Measurements from ENCODE around the gene AADACL3.
"Not testable (repeated sequence)": the region's sequence is repeated elsewhere in the genome, so short reads cannot be mapped to it uniquely, and the experiment has no call there.

AADACL3 gene, protein sequence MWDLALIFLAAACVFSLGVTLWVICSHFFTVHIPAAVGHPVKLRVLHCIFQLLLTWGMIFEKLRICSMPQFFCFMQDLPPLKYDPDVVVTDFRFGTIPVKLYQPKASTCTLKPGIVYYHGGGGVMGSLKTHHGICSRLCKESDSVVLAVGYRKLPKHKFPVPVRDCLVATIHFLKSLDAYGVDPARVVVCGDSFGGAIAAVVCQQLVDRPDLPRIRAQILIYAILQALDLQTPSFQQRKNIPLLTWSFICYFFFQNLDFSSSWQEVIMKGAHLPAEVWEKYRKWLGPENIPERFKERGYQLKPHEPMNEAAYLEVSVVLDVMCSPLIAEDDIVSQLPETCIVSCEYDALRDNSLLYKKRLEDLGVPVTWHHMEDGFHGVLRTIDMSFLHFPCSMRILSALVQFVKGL

DNA sequence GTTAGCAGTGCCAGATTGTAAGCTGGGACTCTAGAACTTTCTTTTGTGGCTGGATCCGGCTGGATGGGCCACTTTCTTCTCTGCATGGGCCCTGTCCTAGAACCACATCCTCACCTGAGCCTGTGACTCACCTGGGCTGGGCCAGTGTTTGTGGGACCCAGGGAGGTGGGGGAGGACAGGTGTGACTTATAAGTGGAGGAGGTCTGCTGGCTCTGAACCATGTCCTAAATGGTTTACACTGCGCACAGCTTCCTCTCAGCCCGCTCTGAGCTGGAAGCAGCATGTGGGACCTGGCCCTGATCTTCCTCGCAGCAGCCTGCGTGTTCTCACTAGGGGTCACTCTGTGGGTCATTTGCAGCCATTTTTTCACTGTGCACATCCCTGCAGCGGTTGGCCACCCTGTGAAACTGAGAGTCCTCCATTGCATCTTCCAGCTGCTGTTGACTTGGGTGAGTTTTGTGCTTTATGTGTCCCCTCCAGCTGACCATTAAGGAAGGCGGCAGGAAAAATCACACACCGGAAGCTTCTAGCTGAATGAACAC is at the start of gene AADACL3:
Gene AADACL3 (plus strand): TSS at position 215 of the 542 bp plus-strand sequence. CDS start 67 bp downstream, at position 282.
- no peak for DNase-seq (ENCODE audit: low spot score)

DNA sequence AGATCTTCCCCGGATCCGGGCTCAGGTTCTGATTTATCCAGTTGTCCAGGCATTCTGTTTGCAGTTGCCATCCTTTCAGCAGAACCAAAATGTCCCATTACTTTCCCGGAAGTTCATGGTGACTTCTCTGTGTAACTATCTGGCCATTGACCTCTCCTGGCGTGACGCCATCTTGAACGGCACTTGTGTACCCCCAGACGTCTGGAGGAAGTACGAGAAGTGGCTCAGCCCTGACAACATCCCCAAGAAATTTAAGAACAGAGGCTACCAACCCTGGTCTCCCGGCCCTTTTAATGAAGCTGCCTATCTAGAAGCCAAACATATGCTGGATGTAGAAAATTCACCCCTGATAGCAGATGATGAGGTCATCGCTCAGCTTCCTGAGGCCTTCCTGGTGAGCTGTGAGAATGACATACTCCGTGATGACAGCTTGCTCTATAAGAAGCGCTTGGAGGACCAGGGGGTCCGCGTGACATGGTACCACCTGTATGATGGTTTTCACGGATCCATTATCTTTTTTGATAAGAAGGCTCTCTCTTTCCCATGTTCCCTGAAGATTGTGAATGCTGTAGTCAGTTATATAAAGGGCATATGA is 49.7 kb upstream of the AADACL3 start:
- no peak for DNase-seq (ENCODE audit: low spot score)

DNA sequence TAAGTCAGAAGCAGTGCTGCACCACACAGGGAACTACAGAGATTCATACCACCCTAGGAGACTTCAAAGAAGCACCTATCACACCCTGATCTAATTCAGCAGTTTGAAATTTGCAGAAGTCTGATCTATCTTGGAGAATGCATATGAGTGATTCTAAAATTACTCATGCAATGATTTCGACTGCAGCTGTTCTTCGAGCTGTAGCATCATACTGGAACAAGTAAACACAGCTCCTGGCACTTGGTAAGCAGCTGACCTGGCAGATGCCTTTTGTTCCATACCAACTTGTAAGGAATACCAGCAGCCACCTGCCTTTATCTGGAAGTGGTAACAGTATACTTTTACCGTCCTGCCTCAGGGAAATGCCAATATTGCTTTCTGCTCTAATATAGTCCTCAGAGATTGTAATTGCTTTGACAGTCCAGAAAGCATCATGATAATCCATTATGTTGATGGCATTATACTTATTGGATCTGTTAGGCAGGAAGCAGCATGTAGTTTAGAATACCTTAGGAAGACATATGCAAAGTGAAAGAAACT is 46.3 kb upstream of the AADACL3 start:
- DNase-seq (ENCODE audit: low spot score) = no peak

DNA sequence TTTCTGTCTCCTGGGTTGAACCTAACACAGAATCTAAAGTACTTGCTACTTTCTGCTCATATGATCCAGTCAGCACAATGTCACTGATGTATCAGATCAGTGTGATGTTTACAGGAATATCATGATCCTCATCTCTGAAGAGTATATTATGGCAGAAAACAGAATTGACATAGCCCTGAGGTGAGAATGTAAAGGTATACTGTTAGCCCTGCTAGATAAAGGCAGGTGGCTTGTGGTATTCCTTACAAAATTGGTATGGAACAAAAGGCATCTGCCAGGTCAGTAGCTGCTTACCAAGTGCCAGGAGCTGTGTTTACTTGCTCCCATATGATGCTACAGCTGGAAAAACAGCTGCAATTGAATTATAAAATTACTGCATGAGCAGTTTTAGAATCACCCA is 41.6 kb upstream of the AADACL3 start:
- DNase-seq (ENCODE audit: low spot score) = no peak

DNA sequence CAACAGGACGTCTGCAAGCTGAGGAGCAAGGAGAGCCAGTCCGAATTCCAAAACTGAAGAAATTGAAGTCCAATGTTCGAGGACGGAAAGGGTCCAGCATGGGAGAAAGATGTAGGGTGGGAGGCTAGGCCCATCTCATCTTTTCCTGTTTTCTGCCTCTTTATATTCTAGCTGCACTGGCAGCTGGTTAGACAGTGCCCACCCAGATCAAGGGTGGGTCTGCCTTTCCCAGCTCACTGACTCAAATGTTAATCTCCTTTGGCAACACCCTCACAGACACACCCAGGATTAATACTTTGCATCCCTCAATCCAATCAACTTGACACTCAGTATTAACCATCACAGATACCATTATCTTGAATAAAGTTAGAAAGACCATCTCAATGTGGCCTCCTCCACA is 39.8 kb upstream of the AADACL3 start:
- not testable (repeated sequence) for DNase-seq (ENCODE audit: low spot score)

DNA sequence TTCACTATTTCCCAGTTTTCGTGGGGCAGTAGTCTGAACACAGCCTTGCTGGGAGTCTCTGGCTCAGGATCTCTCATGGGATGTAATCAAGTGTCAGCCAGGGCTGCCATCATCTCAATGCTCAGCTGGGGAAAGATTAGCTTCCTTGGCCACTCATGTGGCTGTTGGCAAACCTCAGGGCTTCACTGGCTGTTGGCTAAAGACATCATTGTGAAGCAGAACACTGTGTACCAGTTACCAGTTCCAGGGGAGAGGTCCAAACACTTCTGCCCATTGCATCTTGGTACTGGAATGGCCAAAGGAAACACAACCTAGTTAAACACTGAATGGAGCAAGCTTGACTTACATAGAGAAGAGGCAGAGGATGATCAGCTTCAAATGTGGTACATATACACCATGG is 38.3 kb upstream of the AADACL3 start:
- DNase-seq (ENCODE audit: low spot score) = no peak

DNA sequence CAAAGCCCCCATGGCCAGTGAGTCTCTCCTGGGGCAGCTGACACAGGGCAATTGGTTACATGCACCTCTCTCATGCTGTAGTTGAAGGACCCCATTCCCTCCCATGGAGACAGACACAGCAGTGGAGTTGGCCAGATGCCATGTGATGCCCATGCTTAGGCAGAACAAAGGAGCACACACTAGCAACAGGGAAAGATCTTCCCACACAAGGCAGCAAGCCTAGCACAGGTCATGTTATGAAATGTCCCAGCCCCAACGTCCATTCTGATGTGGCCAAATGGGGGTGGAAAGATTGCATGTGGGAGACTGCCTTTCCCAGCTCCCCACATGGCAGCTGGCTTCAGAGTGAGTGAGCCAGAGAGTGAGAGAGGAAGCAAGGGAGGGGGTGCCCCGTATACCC is 37.6 kb upstream of the AADACL3 start:
- DNase-seq (ENCODE audit: low spot score) = no peak

DNA sequence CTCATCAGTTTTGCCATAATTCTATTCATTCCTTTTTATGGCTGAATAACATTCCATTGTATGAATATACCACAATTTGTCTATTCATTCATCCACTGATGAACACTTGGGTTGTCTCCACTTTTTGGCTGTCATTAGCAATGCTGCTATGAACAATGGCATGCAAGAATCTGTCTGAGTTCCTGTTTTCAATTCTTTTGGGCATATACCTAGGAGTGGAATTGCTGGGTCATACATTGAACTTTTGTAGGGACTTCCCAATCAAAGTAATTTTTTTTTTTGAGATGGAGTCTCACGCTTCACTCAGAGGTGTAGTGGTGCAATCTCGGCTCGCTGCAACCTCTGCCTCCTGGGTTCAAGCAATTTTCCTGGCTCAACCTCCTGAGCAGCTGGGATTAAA is 37.1 kb upstream of the AADACL3 start:
- no peak for DNase-seq (ENCODE audit: low spot score)

DNA sequence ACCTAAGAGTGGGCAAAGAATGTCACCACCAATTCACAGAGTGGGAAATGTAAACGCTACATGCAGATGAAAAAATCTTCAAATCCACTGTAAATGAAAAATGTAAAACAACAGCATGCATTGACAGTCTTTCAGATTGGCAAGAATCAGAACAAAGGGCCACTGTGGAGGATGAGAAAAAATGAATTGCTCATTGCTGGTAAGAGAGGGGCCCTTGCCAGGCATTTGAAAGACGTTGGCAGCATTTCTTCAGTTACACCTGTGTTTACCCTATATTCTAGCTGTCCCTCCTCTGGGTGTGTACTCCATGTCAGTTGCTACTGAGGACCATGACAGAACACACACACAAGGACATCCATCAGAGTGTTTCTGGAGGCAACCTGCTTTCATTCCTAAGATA is 25.8 kb upstream of the AADACL3 start:
- no peak for DNase-seq (ENCODE audit: low spot score)

DNA sequence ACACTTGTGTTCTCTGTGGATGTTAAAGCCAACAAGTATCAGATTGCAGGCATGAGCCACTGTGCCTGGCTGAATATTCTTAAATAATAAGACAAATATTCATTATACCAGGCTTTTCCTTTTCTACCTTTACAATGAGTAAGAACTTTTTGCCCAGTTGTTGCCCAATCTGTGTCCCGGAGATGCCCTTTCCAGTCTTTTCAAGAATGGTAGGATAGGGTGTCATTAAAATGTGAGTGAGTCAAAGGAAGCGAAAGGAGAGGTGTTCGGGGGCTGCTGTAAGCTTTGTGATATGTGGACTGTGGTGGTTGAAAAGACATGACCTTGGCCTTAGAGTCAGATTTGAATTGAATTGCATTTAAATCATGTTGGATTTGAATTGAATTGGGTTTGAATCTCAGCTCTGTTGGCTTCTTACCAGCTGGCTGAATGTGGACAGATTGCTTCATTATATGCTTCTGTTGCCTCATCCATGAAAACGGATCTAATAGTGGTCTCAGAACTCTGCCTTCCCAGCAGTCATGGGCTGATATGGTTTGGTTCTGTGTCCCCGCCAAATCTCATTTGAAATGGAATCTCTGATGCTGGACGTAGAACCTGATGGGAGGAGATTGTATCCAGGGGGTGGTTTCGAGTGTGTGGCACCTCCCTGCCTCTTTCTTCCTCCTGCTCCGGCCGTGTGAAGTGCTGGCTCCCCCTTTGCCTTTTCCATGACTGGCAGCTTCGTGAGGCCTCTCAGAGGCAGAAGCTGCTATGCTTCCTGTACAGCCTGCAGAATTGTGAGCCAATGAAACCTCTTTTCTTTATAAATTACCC is 22.7 kb upstream of the AADACL3 start:
- no peak for DNase-seq (ENCODE audit: low spot score)

DNA sequence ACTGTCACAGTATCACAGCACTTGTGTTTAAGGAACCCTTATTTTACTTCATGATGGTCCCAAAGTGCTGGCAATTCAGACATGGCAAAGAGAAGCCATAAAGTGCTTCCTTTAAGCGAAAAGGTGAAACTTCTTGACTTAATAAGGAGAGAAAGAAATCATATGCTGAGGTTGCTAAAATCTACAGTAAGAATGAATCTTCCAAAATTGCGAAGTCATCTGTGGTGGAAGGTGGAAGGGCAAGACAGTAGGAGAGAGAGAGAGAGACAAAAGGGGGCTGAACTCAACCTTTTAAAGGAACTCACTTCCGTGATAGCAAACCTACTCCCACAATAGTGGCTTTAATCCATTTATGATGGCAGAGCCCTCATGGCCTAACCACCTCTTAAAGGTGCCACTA is 19.3 kb upstream of the AADACL3 start:
- DNase-seq (ENCODE audit: low spot score) = no peak

DNA sequence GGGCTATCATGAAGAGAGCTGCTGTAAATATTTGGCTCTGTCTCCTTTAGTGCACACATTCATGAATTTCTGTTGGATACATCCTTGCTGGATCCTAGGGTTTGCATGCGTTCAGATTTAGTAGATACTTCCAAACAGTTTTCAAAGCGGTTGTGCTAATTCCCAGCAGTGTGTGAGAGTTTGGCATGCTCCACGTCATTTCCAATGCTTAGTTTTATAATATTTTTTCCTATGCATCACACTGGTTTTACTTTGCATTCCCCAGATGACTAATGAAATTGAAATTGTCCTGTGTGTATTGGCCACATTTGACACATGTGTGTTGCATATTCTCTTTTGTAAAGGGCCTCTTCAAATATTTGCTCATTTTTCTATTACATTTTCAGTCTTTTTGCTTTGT is 18.5 kb upstream of the AADACL3 start:
- DNase-seq (ENCODE audit: low spot score) = no peak

DNA sequence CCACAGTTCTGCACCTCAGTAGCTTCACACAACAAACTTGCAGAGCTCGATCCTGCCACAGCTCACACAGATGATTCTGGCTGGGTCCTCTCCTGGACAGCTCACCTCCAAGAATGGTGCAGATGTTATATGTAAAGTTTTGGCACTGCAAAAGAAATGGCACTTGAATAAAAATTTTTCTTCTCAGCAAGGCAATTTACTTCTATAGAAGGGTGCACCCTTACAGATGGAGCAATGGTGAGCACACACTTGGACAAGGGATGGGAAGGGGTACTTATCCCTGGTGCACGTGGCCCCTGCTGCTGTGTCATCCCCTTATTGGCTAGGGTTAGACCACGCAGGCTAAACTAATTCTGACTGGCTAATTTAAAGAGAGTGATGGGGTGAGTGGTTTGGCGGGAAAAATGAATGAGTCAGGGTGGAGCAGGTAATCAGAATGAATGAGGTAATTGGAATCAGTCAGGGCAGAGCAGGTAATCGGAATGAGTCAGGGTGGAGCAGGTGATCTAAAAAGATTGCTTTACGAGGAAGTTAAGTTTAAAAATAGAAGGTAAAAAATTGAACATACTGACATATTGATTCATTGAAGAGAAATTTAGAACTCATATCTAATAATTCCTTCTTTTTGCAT is 12.0 kb upstream of the AADACL3 start:
- DNase-seq (ENCODE audit: low spot score) = no peak

DNA sequence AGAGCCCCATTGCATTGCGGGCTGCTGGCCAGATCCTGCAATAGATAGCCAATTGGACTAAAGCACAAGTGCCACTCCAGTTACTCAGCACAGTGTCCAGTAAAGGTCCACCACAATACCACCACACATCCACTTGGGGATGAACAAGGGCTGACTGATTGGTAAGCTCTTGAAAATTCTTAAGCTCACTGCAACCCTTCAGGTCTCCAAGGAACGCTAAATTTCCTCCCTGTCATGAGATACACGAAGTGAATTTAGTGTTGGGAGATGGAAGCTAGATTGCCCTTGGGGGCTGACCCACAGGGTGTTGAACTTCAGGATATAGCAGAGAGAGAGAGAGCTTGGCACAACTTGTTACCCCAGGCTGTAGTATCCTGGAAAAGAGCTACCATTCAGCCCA is 9.8 kb upstream of the AADACL3 start:
- no peak for DNase-seq (ENCODE audit: low spot score)

DNA sequence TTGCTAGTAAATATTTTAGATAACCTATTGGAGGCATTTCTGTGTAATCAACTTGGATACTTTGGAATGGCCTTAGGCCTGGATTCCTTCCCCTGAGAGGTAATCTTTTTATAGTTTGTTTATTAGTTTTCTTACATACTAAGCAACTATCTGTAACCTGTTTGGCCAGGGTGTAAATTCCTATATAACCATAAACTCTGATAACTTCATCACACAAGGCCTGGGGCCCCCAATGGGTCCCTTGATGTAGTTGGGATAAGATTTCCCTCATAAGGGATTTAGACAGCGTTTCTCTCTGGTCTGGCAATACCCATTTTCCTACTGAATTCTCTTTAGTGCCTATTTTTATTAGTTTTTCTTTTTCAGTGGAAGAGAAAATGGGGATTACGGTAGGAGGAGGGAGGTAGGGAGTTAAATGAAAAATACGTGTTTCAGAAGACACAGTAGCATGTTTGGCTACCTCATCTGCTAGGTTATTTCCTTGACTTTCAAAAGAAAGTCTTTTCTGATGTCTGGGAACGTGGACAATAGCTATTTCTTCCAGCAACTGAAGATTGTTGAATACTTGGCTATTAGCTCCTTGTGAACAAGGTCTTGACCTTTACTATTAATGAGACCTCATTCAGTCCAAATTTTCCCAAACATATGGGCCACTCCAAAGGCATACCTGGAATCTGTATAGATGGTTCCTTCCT is 7.4 kb upstream of the AADACL3 start:
- no peak for DNase-seq (ENCODE audit: low spot score)

DNA sequence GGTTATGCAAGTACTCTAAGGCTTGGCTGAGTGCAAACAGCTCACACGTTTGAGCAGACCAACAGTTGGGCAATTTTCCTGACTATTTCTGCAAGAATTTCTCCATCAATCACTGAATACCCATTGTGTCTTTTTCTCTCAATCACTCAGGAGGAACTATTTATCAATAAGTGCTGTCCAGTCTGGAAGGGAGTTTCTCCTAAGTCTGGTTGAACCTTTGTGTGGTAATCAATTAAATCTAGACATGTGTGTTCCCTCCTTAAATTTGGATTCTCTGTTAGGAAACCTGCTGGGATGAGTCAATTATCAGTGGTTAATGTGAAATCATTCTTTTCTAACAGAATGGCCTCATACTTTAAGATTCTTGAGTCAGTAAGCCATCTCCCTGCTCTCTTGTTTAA is 6.8 kb upstream of the AADACL3 start:
- DNase-seq (ENCODE audit: low spot score) = no peak

DNA sequence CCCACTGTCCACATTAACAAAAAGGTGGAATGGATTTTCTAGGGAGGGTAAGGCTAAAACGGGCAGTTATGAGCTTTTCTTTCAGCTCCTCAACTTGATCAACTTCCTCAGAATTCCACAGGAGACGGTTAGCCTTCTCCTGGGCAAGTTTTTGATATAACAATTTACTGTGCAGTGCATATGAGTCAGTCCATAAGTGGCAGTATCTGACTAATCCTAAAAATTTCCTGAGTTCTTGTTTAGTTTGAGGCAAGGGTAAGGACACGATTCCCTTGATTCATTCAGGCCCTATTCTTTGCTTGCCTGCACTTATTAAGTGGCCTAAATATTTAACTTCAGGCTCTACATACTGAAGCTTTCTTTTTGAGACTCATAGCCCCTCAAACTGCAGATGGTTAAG is 6.2 kb upstream of the AADACL3 start:
- DNase-seq (ENCODE audit: low spot score) = no peak

DNA sequence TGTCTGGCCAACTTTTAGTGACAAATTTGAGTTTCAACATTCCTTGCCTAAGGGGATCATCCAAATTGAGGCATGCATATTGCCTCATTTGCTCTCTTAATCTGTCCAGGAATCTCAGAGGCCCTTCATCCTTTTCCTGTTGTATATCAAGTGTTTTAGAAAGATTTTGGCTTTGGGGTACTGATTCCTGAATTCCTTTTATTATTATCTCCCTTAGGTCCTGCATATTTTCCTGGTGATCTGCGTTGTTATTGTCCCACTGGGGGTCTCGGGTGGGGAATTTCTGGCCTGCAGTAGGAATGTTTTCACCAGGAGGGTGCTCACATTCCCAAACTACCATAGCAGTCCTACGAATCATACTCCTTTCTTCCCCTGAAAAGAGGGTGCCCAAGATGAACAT is 4.4 kb upstream of the AADACL3 start:
- no peak for DNase-seq (ENCODE audit: low spot score)

DNA sequence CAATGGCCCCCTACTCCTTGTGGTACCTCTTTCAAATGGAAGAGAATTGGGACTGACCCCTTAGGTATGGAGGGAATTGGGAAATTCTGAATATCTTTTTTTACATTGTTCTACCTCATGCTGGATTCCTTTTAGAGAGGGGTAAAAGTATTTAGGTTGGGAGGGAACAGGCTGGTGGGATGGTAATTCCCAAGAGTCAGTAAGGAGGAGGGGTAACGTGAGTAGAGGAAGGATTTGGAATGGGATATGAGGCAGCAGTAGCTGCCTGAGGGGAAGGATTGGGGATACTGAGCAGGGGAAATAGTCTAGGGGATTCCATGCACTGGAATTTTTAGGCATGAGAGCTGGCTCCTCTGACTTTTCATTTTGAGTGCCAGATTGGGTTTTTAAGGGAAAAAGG is 3.8 kb upstream of the AADACL3 start:
- no peak for DNase-seq (ENCODE audit: low spot score)

DNA sequence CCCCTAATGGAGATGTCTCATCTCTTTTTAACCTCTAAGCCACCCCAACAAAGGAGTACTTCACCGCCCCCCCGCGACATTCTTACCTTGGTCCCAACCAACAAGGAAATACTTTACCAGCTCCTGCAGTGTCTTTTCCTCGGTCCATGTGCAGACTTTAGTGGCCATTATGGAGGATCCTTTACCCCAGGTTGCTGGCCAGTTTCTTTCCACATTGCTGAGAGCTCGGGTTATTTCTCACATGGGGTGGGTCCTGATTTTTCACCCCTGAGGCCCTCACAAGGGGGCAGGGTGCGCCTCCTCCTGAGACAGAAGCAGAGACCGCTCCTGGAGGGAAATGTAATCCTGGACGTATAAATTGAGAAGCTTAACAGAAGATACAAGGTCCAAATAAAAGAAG is 3.0 kb upstream of the AADACL3 start:
- no peak for DNase-seq (ENCODE audit: low spot score)

DNA sequence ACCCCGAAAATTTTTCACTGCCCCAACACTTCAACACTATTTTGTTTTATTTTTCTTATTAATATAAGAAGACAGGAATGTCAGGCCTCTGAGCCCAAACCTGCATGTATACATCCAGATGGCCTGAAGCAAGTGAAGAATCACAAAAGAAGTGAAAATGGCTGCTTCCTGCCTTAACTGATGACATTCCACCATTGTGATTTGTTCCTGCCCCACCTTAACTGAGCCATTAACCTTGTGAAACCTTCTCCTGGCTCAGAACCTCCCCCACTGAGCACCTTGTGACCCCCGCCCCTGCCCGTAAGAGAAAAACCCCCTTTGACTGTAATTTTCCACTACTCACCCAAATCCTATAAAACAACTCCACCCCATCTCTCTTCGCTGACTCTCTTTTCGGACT is 2.3 kb upstream of the AADACL3 start:
- DNase-seq (ENCODE audit: low spot score) = not testable (repeated sequence)

Measured in activated CD4-positive, alpha-beta T cell treated with anti-CD3 and anti-CD28 coated beads, Interleukin-2, Interleukin-4, amounts not matched to agents 100 ng/mL and 50 ng/mL, durations not matched to agents 16 hours and 8 hours (primary cell).